GM12864 (cell line): Measurements from ENCODE around the gene RFX2.

ENCODE experiments used
- DNase-seq: peaks from one replicate; pipeline ENCODE4 v3.0.0-alpha.2; 2011; ENCODE audit warnings: low read depth
- H3K4me3 ChIP-seq: 2 replicates; pipeline ENCODE4 v1.5.1; 2011; ENCODE audit warnings: mild to moderate bottlenecking, low read depth, low read length, control low read depth
- TF ChIP-seq, protein P1 (sequence below): IDR thresholded peaks from 2 replicates; pipeline ENCODE4 v1.5.1; 2011; ENCODE audit warnings: low read depth, mild to moderate bottlenecking, moderate library complexity, low read length, control low read depth, inconsistent platforms; ENCODE audit errors: missing control alignments

Gene RFX2

DNA sequence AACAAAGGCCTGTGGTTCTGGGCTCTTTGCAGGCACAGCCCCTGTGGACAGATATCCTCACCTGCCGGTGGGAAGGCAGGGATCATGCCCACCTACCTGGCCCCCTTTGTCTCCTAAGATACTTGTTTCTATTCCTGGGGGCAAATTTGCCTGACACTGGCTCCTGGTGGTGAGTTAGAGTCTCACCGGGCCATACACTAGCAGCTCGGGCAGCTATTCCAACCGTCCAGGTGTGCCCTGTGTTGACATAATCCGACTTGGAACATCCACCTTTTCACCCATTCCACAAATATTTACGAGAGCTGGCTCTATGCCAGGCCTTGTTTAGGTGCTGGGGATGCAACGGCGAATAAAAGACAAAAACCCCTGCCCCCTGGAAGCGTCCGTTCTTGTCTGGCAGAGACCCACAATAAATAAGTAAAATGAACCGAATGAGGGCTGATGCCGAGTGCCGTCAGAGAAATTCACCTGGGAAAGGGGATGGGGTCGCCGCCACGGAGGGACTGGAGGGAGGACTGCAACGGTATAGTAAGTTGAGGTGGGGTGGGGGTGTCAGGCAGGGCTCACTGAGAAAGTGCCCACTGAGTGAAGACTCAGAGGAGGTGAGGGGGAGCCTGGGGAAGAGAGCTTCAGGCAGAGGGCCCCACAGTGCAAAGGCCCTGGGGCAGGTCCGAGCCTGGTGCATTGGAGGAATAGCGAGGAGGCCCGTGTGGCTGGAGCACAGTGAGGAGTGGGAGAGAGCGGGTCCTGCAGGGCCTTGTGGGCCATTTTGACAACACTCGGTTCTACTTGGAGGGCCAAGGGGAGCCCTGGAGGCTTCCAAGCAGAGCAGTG is 89.1 kb downstream of the RFX2 start:
- no peak for DNase-seq
- H3K4me3 ChIP-seq: no peak overlapping the region
- TF ChIP-seq, protein P1, sequence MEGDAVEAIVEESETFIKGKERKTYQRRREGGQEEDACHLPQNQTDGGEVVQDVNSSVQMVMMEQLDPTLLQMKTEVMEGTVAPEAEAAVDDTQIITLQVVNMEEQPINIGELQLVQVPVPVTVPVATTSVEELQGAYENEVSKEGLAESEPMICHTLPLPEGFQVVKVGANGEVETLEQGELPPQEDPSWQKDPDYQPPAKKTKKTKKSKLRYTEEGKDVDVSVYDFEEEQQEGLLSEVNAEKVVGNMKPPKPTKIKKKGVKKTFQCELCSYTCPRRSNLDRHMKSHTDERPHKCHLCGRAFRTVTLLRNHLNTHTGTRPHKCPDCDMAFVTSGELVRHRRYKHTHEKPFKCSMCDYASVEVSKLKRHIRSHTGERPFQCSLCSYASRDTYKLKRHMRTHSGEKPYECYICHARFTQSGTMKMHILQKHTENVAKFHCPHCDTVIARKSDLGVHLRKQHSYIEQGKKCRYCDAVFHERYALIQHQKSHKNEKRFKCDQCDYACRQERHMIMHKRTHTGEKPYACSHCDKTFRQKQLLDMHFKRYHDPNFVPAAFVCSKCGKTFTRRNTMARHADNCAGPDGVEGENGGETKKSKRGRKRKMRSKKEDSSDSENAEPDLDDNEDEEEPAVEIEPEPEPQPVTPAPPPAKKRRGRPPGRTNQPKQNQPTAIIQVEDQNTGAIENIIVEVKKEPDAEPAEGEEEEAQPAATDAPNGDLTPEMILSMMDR: no peak

GRCh38 chr19:6020166-6020882 is 90.0 kb downstream of the RFX2 start:
- TF ChIP-seq, protein P1: no peak
- H3K4me3 ChIP-seq: no peak overlapping the region
- no peak for DNase-seq

- DNase-seq: no peak
- H3K4me3 ChIP-seq: no peak overlapping the region
- TF ChIP-seq, protein P1: peak; percentile 48
These were observed 91.5 kb downstream of the RFX2 start for GRCh38 chr19:6018786-6019185.

DNA sequence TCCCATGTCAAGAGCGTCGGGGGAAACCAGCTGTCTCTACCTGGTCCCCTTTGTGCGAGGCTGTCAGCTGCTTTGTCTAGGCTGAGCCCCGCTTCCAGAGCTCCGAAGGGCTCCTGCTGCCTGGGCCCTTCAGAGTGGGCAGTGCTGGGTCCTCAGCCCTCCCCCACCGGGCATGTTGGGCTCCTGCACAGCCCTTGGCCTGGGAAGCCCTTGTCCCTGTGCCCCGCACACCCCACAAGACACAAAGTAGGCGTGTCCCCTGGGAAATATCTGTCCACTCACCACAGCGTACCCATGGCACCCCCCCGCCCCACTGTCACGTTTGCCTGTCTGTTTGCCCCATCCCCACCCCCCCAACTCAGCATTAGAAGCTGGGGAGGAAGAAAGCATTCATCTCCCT is 92.7 kb downstream of the RFX2 start:
- no peak for DNase-seq
- H3K4me3 ChIP-seq: no peak overlapping the region
- TF ChIP-seq, protein P1: no peak

DNA sequence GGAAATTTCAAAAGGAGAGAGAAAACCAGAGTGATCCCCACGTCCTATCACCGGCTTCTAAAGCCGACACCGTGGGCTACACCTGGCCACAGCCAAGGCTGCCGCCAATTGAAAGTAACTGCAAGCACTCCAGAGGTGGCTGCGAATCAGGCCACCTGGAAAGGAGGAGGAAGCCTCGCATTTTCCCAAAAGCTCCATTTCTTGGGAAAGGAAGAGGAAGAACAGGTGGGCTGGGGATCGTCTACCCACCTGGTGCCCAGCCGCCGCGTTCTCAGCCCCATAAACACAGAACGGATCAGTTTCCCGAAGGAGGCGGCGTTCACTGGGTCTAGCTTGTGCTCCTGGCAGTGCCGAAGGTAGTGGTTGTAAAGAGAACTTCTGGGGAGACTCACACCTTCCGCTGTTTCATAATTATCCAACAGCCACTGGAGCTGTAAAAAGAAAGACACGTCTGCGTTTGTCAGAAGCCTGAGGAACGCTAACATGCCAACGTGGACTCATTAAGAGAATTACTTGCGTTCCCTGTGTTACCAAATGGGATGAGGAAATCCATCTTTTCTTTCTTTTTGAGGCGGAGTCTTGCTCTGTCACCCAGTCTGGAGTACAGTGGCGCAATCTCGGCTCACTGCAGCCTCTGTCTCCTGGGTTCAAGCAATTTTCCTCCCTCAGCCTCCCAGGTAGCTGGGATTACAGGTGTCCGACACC is 94.3 kb downstream of the RFX2 start:
- no peak overlapping the region for H3K4me3 ChIP-seq
- DNase-seq: no peak
- TF ChIP-seq, protein P1: no peak

GRCh38 chr19:6014551-6015135 is 95.7 kb downstream of the RFX2 start:
- DNase-seq: no peak
- TF ChIP-seq, protein P1: no peak
- no peak overlapping the region for H3K4me3 ChIP-seq
